Choroid plexus epithelial cell (primary cell): Measurements from ENCODE around the gene SFXN5.

ENCODE experiments used
- DNase-seq: peaks from one replicate; pipeline ENCODE4 v3.0.0-alpha.2; 2010; ENCODE audit warnings: low read depth
- H3K4me3 ChIP-seq: 2 replicates; pipeline ENCODE4 v1.5.1; 2011; ENCODE audit warnings: low read depth, mild to moderate bottlenecking, control low read depth, low read length, moderate library complexity
- CTCF ChIP-seq: conservative IDR thresholded peaks from 2 replicates; pipeline ENCODE4 v1.5.1; 2011; ENCODE audit warnings: low read depth, mild to moderate bottlenecking, control low read depth, inconsistent platforms, low read length, moderate library complexity

The SFXN5 gene

GRCh38 chr2:72994991-72995380, 76.5 kb downstream of the SFXN5 start:
- no peak for DNase-seq
- TF ChIP-seq CTCF = no peak
- H3K4me3 ChIP-seq = no peak overlapping the region

- no peak for TF ChIP-seq CTCF
- DNase-seq = no peak
- H3K4me3 ChIP-seq = no peak overlapping the region
These were observed 77.1 kb downstream of the SFXN5 start for GRCh38 chr2:72994282-72994990.

- TF ChIP-seq CTCF = no peak
- DNase-seq = no peak
- no peak overlapping the region for H3K4me3 ChIP-seq
These were observed 77.6 kb downstream of the SFXN5 start for GRCh38 chr2:72993933-72994280.

GRCh38 chr2:72993147-72993932, 78.2 kb downstream of the SFXN5 start:
- TF ChIP-seq CTCF = peak; percentile 80
- DNase-seq = peak; percentile 36
- H3K4me3 ChIP-seq = no peak overlapping the region

GRCh38 chr2:72992734-72993102, 78.8 kb downstream of the SFXN5 start:
- no peak for DNase-seq
- H3K4me3 ChIP-seq = no peak overlapping the region
- no peak for TF ChIP-seq CTCF

- DNase-seq = no peak
- TF ChIP-seq CTCF = no peak
- H3K4me3 ChIP-seq = no peak overlapping the region
These were observed 79.4 kb downstream of the SFXN5 start for GRCh38 chr2:72991980-72992733.
